NCI-H1092 treated with DMSO at 0.1 percent for 48 hours (cell line): ENCODE results near the gene USP4.
"Not testable (repeated sequence)": the region's sequence is repeated elsewhere in the genome, so short reads cannot be mapped to it uniquely, and the experiment has no call there.

ENCODE experiments used
- DNase-seq: peaks from one replicate; lab custom pipeline; 2025; lab: John Stamatoyannopoulos, UW

USP4 gene

GRCh38 chr3:49349348-49350114 lies 9.7 kb upstream of the USP4 start:
- DNase-seq = no peak

GRCh38 chr3:49348361-49348760 lies 8.5 kb upstream of the USP4 start:
- not testable (repeated sequence) for DNase-seq

GRCh38 chr3:49346797-49347251 lies 7.0 kb upstream of the USP4 start:
- no peak for DNase-seq

- no peak for DNase-seq
Observed at GRCh38 chr3:49343163-49343562, 3.3 kb upstream of the USP4 start.

- no peak for DNase-seq
Observed at GRCh38 chr3:49341996-49342395, 2.1 kb upstream of the USP4 start.

- DNase-seq = peak; percentile 34
Observed at GRCh38 chr3:49339581-49339940, 292 bp downstream of the USP4 start.

- no peak for DNase-seq
Observed at GRCh38 chr3:49333916-49334633, 5.8 kb downstream of the USP4 start.

GRCh38 chr3:49333091-49333490 lies 6.8 kb downstream of the USP4 start:
- DNase-seq = no peak

GRCh38 chr3:49329186-49329585 lies 10.7 kb downstream of the USP4 start:
- DNase-seq = no peak

GRCh38 chr3:49328350-49328749 lies 11.5 kb downstream of the USP4 start:
- DNase-seq = not testable (repeated sequence)

GRCh38 chr3:49327485-49327884 lies 12.4 kb downstream of the USP4 start:
- DNase-seq = no peak

- no peak for DNase-seq
Observed at GRCh38 chr3:49324768-49325167, 15.1 kb downstream of the USP4 start.

- DNase-seq = no peak
Observed at GRCh38 chr3:49316696-49317457, 23.0 kb downstream of the USP4 start.

GRCh38 chr3:49313896-49314688 lies 25.8 kb downstream of the USP4 start:
- DNase-seq = no peak

- DNase-seq = no peak
Observed at GRCh38 chr3:49311283-49311682, 28.6 kb downstream of the USP4 start.

- no peak for DNase-seq
Observed at GRCh38 chr3:49310677-49311076, 29.2 kb downstream of the USP4 start.

GRCh38 chr3:49305608-49306007 lies 34.2 kb downstream of the USP4 start:
- DNase-seq = no peak

- no peak for DNase-seq
Observed at GRCh38 chr3:49302613-49303012, 37.2 kb downstream of the USP4 start.

GRCh38 chr3:49300595-49300994 lies 39.3 kb downstream of the USP4 start:
- no peak for DNase-seq

GRCh38 chr3:49298511-49298910 lies 41.3 kb downstream of the USP4 start:
- DNase-seq = no peak

GRCh38 chr3:49296781-49297411 lies 43.0 kb downstream of the USP4 start:
- DNase-seq = no peak
